ENCODE results near the gene NUP214.

NUP214 gene

DNA sequence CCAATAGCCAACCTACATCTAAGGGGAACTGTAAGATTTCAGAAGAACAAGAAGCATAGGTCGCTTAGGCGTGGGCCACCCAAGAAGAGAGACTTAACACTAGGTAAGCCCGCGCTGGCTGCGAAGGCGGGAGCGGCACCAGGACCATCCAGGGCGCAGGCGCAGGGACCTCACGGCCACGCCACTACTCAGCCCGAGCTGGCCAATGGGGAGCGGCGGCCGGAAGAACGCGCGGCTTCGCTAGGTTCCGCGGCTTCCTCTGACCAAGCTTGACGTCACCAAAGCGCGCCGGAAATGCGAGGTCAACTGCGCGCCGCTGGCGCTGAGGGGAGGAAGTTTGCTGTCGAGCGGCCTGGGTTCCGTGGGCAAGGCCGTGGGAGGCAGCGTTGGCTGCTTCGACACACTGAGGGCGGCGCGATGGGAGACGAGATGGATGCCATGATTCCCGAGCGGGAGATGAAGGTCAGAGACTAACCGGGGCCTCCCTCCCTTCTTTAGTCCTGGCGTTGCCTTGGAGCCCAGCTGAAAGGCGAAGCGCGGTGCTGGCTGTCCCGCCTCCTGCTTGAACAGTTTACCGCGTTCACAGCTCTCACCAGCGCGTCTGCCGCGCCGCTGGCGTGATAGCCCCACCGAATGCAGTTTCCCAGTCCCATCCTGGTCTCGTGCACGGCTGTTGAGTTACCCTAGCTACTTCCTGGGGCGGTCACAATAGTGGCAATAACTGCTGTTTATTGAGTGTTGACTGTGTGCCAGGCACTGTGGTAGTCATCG, at the start of gene NUP214:
Gene NUP214, plus strand, starts transcription at position 299 of the 771 bp plus-strand sequence. Its CDS starts 119 bp downstream, at position 418.
- FAIRE-seq, result peak; percentile 93

DNA sequence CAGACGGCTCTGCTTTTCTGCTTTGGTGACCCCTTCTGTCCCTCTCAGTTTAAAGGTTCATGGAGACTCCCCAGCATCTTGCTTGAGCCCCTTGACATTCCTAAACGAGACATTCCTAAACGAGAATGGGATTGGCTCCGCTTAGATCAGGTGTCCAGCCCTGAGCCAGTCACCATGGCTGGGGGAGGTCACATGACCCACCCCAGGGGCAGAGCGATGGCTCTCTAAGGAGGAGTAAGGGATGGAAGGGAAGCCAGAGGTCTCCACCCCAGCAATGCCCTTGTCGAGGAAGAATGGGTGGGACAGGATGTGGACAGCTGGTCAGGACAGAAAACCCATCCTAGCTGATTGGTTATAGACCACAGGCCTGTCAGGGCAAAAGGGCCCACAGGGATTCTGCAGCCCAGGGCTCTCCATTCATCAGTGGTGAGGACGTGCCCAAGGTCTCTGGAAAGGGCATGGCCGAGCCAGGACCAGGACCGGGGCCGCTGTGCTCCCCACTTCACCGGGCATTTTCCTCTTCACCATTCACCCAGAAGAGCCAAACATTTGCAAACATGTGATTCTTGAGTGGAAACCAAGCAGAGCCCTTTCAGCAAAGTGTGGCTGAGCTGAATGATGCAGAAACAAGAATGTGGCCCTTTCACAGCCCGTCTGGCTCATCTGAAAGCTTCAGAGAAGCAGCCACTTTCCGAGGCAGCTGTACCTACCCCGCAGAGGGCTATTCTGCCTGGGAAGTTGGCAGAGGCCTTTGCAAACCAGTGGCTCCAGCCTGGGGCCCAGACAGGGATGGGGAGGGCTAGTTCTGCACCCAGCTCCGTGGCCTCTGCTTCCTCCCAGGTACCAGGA, 48.8 kb upstream of the NUP214 start:
- FAIRE-seq, result no peak

DNA sequence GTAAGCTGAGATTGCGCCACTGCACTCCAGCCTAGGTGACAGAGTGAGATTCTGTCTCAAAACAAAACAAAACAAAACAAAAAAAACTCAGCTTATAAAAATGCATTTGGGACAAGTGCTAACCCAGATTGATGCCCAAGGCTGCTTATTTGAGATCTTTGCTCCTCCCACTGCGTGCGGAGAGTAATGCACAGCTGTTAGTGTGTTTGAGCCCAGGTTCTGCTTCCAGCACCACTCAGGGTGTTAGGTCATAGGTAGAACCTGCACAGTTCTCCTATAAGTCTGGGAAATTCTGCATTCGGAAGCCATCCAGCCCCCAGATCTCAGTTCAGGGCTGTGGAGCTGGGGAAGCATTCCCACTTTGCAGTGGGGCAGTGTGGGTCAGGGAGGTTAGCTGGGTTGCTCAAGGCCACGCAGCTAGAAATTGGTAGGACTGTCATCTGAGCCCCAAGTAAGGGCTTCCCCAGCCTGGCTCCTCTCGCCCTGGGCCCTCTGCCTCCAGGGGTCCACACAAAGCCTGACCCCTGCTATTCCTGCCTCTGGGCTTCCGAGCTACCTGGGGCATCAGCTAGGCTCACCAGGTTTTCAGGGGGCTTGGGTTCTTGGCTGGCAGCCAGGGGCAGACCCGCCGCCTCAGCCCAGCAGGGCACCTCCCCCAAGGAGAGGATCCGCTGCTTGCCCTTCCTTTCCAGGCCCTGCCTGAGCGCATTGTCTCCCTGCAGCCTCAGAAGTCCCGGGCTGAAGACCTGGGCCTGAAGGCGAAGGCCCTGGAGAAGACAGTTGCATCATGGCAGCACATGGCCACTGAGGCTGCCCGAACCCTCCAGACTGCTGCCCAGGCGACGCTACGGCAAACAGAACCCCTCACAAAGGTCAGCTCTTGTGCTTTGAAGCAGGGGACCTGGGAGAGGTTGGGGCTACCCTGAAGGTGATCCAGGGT, 46.7 kb upstream of the NUP214 start:
- FAIRE-seq, result no peak

DNA sequence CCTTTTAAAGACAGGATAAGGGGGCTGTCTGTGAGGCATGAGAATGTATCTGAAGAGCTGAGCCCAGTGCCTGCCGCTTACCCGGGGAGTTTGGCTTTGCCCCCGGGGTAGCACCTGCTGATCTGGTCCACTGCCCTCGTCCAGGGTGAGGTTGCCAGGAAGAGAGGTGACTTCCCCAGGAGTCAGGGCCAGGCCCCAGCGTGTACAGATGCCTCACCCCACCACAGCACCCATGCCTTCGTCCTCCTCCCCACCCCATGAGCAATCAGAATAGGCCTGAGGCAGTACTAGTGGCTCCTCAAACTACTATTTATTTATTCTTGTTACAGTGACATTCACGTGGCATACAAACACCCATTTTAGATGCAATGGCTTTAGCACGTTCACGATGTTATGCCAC, 44.8 kb upstream of the NUP214 start:
- FAIRE-seq, result no peak

DNA sequence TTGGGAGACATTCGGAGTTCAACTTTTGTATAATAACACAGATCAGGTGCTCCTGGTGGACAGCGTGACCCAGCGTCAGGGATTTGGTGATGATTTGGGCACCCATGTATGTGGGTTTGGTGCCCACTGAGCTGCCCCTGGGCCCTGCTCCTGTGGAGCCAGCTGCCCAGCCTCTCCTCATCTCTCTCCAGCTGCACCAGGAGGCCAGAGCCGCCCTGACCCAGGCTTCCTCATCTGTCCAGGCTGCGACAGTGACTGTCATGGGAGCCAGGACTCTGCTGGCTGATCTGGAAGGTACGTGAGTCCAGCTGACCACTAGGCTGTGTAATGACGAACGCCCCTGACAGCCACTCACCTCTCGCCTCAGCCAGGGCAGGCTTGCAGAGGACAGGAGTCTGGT, 43.5 kb upstream of the NUP214 start:
- no peak for FAIRE-seq

DNA sequence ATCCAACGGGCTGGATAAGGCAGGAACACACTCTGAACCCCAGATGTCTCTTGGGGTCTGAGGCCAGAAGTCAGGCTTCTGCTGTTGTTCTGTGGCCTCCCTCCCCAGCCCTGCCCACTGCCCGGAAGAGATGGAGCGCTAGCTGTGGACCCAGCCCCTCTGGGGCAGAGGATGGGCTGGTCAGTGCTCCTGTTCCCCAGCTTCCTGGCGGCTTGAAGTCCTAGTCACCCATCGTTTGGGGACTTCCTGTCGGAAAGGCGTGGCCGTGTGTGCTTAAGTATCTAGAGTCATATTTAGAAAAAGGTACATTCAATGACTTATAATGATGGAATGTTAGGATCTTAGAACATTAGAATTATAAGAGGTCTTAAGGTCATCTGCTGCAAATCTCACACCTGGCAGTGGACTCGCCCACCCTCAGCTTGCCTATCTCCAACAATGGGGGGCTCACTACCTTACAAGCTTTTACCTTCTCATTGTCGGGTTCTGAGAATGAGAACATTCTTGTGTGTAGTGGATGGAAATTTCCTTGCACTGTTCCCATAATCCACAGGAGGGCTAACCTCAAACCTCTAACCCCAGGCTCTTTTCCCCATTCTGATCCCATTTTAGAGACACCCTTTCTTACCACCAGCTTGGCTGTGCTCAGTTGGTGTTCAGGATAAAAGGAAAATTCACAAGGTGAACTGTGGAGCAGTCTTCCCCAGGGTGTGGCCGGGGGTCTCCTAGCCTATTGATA, 42.4 kb upstream of the NUP214 start:
- FAIRE-seq, result no peak

DNA sequence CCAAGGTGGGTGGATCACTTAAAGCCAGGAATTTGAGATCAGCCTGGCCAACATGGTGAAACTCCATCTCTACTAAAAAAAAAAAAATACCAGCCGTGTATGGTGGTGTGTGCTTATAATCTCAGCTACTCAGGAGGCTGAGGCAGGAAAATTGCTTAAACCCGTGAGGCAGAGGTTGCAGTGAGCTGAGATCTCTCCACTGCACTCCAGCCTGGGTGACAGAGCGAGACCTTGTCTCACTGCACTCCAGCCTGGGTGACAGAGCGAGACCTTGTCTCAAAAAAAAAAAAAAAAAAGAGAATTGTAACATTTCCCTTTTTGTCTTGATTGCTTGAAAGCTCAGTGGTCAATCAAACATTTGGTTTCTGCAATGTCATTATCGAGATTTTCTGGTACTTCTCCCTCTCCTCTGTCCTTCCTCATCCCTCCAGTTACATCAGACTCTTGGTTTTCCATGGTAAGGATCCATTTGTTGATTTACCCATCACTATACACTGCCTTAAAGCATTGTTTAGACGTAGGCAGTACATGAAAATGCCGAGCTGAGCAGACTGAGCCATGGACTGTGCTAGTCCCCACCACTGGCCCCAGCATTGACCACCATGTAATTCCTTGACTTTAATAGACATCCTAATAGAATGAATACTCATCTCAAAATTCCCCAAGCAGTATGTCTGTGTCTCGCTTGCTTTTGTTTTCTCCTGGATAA, 40.6 kb upstream of the NUP214 start:
- FAIRE-seq, result no peak

DNA sequence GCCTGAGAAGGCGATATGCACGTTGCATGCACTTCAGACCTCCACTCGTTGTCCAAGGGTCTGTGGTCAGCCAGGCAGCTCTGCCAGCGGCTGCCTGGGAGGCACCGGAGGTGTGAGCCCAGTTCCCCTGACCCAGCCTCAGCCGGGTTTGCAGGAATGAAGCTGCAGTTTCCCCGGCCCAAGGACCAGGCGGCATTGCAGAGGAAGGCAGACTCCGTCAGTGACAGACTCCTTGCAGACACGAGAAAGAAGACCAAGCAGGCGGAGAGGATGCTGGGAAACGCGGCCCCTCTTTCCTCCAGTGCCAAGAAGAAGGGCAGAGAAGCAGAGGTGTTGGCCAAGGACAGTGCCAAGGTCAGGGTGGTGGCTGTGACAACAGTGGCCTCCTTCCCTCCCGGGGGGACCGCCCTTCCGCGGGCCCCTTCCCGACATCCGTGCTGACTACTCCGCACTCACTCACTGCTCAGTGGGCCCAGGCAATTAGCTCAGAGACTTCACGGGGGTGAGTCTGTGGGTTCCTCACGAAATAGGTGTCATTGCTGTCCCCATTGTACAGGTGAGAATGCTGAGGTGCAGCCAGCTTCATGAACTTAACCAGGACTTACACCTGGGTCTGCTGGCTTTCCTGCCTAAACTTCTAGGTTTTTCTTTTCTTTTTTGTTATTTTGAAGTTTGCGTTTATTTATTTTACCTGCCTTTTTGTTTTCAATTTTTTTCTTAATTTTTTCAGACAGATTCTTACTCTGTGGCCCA, 39.8 kb upstream of the NUP214 start:
- no peak for FAIRE-seq

DNA sequence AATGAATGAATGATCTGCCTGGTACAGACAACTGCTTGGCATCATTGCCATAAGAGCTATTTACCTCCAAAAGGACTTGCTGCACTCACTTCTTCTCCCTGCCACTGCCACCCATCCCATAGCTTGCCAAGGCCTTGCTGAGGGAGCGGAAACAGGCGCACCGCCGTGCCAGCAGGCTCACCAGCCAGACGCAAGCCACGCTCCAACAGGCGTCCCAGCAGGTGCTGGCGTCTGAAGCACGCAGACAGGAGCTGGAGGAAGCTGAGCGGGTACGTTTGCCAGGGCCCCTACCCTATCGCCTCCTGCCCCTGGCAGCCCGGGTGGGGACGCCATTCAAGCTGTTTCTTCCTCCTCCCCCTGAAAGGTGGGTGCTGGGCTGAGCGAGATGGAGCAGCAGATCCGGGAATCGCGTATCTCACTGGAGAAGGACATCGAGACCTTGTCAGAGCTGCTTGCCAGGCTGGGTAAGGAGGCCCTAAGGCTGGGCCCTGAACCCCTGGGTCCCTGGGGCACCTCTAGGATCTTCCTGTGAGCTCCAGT, 38.0 kb upstream of the NUP214 start:
- no peak for FAIRE-seq

DNA sequence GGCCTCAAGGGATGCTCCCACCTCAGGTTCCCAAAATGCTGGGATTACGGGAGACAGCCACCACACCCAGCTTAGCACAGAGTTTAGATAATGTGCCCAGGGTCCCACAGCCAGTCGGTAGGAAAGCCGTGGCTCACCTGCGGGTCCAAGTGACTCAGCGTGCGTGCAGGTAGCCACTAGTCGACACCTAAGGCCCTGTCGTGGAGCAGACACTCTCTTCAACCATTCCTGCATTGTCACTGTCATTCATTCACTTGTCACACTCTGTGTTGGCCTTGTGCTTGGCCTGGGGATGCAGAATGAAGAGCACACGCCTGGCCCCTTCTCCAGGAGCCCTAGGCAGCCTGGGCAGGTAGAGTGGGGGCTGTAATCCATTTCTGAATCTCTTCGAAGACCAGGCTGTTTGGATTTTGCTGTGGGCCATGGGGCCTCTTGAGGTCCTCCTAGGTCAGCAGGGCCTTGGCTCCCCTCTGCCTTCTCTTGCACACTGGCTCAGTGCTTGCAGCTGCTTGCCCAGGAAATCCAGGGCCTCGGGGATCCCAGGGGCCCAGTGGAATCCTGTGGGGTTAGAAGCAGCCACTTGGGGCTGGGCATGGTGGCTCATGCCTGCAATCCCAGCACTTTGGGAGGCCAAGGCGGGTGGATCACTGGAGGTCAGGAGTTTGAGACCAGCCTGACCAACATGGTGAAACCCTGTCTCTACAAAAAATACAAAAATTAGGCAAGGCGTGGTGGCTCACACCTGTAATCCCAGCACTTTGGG, 35.2 kb upstream of the NUP214 start:
- no peak for FAIRE-seq

DNA sequence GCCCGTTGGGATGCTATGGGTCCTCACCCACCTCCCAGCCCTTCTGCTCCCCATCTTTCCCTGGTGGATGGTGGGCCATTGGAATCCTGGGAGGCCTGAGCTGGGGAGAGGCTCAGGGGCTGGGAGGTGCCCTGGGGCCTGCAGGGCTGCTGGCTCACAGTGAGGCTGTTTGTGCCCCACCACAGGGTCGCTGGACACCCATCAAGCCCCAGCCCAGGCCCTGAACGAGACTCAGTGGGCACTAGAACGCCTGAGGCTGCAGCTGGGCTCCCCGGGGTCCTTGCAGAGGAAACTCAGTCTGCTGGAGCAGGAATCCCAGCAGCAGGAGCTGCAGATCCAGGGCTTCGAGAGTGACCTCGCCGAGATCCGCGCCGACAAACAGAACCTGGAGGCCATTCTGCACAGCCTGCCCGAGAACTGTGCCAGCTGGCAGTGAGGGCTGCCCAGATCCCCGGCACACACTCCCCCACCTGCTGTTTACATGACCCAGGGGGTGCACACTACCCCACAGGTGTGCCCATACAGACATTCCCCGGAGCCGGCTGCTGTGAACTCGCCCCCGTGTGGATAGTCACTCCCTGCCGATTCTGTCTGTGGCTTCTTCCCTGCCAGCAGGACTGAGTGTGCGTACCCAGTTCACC, 33.9 kb upstream of the NUP214 start:
- no peak for FAIRE-seq

DNA sequence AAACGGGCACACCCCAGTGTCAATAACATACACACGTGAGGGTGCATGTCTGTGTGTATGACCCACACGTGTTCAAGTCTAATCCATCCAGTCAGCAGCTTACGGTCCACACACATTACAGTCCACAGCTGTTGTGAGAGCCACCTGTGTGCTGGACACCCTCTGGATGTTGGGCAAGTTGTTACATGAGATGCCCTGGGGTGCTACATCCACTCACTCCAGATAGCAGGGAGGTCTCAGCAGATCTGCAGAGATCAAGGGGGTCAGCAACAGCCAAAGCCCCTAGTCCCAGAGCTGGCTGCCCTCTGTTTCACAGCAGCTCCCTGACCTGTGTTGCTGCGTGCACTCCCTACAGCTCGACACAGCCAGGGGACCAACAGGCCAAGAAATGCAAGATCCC, 33.4 kb upstream of the NUP214 start:
- no peak for FAIRE-seq

DNA sequence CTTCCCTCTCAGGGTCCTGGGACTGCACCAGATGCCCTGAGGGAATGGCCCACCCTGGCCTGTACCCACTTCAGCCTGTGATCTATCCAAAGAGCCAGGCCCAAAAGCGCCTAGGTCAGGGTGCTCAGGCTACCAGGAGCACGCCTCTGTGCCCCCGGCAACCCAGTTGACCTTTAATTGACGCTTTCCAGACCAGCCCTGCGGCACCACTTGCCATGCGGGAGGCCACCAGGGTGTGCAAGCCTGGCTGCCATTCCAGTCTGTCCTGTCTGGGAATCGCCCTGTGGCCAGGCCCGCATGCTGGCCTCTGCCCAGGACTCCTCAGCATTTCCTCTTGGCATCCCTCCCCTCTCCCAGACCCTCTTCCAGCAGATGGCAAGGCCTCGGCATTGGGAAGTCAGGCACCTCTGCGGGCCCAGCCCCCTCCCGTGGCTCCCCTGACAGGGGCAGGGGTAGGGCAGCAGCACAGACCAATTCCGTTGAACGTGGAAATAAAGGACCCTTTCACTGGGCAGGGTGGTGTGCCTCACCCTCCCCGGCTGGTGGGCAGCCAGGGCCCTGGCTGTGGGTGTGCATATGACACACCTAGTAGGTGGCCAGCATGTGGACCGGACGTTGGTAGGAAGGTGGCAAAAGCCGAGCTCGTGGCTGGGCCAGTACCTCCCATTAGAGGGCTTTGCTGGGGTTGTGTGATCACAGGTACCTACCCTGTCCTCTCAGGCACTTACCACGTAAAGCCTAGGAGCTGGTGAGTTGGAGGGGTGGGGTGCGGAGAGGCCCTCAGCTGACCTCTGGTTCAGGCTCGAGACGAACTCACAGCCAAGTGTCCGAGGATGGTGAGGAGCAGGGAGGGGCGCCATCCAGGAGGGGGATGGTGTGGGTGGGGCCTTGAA, 32.6 kb upstream of the NUP214 start:
- no peak for FAIRE-seq

DNA sequence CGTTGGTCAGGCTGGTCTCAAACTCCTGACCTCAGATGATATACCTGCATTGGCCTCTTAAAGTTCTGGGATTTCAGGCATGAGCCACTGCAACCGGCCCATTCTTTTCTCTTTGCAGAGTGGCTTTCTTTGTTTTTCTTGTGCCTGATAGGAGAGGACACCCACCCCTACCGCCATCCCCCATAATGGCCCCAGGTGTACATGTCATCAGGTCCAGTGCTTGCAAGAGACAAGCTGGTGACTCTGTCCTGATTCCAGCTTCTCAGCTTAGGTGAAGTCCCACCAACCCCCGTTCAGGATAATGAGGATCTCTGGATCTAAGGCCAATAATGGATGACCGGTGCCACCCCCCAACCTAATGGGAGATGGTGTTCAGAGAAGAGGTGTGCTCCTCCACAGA, 31.4 kb upstream of the NUP214 start:
- no peak for FAIRE-seq

DNA sequence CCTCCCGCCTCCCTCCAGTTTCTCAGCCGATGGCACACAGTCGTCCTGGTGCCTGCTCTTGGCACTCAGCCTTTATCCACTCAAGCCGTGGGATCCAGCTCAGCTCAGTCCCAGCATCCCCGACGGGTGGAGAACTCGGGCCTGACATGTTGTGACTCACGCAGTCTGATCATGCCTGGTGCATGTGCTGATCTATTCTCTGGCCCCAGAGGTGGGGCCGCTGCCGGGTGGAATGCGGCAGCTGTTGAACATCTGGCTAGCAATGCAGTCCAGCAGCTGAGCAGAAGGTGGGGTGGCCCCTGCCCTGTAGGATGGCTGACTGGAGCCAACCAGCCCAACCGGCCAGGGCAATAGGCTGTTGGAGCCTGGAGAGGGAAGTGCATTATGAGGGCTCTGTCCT, 30.8 kb upstream of the NUP214 start:
- no peak for FAIRE-seq

DNA sequence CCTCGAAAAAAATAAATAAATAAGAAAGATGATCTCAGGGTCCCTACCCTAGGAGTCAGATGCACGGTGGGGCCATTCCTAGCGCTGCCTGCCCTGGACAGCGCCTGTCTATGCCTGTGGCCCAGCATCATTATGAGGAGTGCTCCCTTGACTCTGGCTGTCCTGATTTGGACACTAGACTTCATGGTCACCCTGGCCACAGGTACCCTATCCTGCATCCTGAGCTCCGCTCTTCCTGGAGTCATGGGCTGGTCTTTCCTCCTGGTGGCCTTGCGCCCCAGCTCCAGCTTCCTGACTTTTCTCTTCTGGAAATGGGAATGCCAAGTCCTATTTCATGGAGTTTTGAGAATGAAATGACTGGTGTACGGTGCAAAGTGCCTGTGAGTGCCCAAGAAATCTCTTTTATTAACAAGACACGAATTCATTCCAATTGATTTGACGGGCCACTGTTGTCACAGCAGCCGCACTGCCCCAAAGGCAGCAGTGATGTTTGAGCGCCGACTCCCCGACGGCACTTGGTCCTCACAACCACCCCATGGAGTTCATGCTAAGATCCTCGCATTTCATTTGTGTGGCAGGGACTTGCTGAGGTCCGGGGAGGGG, 29.6 kb upstream of the NUP214 start:
- FAIRE-seq, result no peak

DNA sequence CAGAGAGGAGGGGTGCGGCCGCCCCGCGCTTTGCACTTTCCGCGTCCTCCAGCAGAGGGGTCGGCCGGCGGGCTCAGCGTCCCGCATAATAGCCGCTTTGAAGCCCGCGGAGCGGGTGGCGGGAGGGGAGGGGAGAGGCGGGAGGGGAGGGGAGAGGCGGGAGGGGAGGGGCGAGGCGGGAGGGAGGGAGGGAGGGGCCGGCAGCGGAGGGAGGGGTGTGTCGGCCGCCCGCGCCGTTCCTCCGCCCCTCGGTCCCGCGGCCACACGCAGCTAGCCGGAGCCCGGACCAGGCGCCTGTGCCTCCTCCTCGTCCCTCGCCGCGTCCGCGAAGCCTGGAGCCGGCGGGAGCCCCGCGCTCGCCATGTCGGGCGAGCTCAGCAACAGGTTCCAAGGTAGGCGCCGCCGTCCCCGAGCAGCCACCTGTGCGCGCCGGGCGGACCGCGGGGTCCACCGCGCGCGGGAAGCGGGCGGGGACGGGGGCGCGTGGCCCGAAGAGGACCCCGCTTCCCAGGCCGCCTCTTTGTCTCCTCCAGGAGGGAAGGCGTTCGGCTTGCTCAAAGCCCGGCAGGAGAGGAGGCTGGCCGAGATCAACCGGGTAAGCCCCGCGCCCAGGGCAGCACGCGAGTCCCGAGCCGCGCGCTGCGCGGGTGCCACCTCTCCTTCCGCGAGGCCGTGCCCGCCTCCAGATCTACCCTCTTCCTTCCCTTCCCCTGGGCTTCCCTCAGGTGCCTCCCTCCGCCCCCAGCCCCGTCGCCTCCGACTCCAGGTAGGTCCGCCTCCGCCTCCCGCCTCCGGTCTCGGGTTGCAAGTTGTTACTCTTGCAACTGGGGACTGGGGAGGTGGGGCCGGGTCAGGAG, 28.9 kb upstream of the NUP214 start, which contains the start of gene AIF1L:
Gene AIF1L, plus strand, starts transcription at position 263 of the 857 bp plus-strand sequence. Its CDS starts 99 bp downstream, at position 362.
- FAIRE-seq, result no peak
